Fibroblast of skin of right quadriceps (primary cell): ENCODE results near the gene PARVB.

Experiments used
- DNase-seq: peaks from one replicate; pipeline ENCODE4 v3.0.0-alpha.2; 2013

Gene PARVB

GRCh38 chr22:44057401-44057987, 33.4 kb downstream of the PARVB start:
- DNase-seq = no peak

GRCh38 chr22:44063462-44064371, 39.6 kb downstream of the PARVB start:
- no peak for DNase-seq

DNA sequence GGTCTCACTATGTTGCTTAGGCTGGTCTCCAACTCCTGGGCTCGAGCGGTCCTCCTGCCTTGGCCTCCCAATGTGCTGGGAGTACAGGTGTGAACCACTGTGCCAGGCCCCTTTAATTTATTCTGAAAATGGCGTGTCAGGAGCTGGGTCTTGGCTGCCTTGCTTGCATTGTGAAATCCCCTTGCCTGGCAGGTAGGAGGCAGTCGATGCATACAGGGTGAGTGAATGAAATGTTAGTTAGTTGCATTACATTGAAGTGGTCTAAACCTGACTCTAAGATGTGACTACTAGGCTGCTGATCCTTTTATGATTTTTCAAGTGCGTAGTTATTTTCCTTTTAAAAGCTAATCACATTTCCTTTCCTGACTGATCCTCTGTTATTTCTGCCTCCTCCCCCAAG, 42.9 kb downstream of the PARVB start:
- no peak for DNase-seq

- DNase-seq = no peak
Measured at GRCh38 chr22:44067901-44068300, 43.8 kb downstream of the PARVB start.

GRCh38 chr22:44068422-44069191, 44.5 kb downstream of the PARVB start:
- DNase-seq = no peak

DNA sequence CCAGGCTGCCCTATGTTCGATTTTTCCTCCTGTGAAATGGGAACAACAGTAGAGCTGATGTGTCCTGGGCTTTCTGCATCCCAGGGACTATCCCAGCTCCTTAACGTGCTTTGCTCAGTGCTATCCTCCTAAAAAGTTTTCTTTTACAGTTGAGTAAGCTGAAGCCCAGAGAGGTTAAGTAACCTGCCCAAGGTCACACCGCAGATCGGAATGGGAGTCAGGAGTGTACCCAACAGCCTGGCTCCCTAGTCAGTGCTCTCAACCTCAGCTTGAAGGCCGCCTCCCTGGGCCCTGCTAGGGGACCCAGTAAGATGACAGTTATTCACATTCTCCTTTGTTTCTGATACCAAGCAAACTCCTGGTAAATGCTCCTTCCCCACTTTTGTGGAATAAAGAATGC, 45.9 kb downstream of the PARVB start:
- DNase-seq = no peak

DNA sequence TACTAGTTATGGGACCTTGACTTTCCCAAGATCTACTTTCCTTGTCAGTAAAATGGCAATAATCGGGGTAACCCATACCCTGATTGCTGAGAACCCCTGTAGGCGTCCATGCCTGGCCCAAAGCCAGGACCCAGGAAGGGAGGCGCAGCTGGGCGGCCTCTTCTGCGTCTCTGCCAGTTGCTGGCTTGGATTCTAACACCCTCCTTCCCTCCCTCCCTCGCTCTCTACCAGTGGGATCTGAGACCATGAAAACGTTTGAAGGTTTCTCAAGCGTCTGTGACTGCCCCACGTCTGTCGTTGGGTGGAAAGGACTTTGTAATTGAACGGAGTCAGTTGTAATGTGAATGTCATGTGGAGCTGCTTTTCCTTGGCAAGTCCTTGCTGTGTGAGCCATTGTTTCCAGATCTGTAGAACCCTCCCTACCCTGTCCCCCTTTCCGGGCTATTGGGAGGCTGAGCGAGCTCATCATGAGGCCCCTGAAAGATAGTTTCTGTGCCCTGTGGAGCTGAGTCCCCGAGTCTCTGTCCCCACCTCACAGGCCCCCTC, 47.8 kb downstream of the PARVB start:
- DNase-seq = no peak

GRCh38 chr22:44074337-44074984, 50.4 kb downstream of the PARVB start:
- no peak for DNase-seq

DNA sequence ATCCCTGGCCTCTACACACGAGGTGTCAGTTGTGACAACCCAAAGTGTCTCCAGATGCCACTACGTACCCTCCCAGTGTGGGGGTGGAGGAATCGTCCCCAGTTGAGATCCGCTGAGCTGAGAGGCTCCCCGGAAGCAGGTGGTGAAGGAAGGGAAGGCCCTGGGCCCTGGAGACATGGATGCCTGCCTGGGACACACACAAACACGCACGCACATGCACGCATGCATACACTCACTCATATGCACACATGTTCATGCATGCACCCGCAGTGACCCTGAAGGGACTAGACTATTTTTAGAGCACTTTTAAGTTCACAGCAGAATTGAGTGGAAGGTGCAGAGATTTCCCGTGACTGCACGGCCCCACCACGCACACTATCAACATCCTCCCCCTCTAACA, 50.9 kb downstream of the PARVB start:
- no peak for DNase-seq

GRCh38 chr22:44075670-44076069, 51.6 kb downstream of the PARVB start:
- no peak for DNase-seq

DNA sequence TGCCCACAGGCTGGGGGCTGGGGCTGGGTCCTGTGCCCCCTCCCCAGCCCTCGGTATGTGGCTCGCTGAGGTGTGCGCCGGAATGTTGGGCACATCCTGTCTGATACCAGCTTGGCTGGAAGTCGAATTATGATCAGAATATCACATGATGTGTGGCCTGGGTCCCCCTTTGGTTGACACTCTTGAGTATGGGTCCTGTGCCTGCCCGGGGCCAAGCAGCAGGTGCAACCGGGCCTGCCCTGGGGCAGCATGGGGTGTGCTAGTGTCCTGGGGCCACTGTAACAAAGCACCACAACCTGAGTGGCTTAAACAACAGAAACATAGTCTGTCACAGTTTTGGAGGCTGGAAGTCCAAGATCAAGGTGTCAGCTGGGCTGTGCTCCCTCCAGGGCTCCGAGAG, 52.7 kb downstream of the PARVB start:
- no peak for DNase-seq

DNA sequence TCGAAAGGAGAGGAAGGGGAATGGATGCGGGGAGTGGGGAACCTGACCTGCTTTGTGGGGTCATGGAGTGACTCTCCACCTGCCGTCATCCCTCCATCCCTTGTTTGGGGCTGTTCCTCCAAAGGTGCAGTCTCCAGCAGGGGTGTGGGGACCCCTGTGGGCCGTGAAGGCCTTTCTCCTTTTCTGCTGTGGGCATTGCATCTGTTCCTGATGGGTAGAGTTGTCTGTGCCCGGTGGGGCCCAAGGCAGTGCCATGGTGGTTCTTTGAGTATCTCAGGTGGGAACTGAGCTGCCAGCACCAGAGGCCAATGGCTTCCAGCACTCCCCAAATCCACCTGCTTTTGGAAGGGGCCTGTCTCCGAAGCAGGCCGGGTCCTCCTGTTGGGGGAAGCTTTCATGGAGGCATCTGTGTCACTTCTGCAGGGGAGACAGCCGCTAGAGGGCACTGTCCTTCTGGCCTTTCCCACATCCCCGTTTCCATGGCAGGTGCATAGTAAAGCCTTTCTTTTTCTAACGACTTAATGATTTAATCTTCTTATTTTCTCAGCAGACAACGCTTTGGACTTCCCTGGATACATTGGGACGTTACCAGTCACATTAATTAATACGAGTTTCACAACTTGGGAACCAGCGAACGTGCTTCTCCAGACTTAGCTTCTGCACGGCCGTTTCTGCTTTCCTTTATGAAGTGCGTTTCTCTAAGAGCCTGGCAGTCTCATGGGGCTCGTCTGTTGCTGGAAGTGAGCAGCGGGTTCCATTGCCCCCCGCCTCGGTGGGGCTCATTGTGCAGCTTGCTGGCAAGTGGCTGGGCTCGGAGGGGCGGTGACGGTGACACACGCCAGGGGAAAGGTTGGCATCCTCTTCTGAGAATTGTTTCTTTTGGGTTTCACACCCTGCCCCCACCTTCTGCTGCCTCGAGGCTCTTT, 57.1 kb downstream of the PARVB start:
- peak; percentile 55 for DNase-seq

- DNase-seq = no peak
Measured at GRCh38 chr22:44082801-44083200, 58.7 kb downstream of the PARVB start.

DNA sequence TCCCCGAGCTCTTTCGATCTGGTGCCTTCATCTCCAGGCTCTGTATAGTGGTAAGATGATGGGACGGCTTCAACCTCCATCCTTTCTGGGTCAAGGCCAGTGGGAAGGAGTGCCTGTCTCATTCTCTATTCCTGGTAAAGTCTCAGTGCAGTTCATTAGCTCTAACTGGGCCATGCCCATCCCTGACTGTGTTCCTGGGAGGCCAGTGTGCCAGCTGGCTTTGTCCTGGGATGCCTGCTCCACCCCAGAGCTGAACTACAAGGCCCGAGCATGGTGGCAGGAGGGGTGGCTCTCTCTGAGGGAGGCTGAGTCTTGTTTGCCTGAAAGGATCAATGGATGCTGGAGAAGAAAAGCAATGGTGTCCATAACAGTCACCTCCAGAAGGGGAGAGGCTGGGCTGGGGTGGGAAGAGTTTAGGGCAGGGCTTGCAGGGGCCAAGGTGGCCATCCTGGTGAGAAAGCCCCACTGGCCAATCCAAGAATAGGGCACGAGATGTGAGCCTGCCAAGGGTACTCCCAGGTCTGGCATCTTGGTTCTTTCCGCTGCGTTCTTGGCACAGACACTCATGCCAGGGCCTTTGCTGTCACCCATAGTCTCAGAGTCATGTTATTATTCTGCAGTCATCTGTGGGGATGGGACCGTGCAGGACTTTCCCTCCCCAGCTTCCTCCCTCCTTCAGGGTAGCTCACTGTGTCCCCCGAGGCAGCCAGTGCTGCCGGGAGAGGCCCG, 60.1 kb downstream of the PARVB start:
- DNase-seq = no peak

DNA sequence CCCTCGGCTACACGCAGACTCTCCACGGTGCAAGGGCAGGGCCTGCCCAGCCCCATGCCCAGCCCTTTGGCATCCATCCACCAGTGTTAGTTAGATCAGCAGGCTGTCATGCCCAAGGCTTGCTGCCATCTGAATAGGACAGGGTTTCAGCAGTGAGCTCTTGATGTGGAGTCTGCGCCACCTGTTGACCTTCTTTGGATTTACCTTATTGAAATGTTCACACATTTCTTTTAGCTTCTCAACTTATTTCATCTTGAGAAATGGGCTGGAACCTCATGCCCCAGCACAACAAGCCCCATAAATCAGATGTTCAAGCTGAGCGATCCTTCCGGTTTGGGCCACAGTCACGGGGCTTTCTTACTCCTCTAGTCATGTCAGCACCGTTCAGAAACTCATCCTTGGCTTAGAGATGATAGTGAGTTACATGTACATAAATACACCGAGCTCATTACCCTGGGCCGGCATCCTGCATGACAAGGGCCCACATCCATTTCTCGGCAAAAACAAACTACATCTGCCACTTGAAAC, 61.7 kb downstream of the PARVB start:
- peak; percentile 47 for DNase-seq

DNA sequence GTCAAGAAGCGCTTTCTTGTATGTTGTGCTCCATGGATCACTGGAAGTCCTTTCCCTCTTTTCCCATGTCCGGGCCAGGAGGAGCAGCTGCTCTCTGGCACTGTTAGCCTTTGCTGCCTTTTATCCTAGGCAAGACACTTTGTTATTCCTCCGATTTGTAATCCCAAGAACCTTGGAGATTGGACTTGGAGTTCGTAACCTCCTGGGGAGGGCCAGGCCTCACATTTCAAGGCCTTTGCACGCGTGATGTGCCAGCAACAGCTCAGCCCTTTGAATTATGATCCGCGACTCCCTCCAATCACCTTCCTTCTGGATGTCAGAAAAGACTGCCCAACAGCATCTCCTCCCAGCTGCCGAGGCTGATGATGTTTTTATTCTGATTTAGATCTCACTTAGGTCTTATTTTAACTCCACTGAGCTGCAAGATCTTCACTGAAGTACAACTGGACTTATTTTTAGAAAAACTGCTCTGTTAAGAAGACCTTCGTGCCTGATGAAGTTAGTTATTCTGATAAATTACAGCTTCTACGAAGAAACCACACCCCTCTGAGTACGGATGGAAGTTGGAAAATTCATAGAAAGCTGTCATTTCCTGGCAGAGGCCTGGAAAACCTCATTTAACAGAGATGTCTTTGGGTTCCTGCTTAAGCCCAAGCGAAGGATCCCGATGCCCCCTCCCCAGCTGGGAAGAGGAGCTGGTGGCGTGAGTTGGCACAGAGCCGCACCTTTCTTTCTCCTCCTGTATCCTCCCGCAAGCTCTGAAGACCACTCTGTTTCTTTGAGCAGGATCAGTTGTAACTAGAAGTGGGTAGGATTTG, 62.4 kb downstream of the PARVB start:
- DNase-seq = peak; percentile 9

DNA sequence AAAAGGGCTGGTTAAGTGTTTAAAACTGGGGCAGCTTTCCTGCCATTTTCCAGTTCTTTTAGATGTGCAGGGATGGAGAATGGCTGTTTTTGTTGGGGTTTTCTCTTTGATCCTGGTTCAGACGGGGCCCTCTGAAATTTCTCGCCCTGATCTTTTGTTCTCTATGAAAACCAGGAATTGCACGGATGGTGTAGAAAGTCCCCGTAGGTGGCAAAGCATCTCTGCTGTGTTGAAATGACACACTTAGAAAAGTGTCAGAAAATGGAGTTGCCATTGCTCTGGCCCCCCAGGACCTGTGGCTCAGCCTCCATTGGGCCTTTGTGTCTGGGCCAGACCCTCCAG, 63.0 kb downstream of the PARVB start:
- no peak for DNase-seq

DNA sequence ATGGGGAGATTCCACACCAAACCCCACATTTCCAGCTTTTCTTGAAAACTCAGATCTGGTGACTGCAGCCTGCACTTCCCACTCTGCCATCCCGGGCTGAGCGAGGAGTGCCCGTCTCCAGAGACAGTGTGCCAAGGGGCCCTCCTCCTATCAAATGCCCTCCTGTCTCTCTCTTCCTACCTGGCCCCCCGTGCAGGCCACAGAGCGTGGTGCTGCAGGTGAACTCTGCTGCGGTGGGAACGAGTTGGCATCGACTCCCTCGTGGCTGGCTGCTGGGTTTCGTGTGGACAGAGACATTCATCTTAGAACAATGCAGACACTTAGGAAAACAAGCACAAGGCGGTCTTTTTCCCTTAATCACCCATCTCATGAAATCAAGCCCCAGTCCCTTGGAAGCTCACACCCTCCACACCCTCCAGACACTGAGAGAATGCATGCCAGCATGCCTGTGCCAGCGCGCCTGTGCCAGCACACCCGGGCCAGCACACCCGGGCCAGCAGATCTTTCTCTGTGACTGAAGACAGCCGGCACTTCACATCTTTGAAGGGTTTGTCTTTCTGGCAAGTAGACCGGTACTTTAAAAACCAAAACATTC, 65.0 kb downstream of the PARVB start:
- DNase-seq = no peak

DNA sequence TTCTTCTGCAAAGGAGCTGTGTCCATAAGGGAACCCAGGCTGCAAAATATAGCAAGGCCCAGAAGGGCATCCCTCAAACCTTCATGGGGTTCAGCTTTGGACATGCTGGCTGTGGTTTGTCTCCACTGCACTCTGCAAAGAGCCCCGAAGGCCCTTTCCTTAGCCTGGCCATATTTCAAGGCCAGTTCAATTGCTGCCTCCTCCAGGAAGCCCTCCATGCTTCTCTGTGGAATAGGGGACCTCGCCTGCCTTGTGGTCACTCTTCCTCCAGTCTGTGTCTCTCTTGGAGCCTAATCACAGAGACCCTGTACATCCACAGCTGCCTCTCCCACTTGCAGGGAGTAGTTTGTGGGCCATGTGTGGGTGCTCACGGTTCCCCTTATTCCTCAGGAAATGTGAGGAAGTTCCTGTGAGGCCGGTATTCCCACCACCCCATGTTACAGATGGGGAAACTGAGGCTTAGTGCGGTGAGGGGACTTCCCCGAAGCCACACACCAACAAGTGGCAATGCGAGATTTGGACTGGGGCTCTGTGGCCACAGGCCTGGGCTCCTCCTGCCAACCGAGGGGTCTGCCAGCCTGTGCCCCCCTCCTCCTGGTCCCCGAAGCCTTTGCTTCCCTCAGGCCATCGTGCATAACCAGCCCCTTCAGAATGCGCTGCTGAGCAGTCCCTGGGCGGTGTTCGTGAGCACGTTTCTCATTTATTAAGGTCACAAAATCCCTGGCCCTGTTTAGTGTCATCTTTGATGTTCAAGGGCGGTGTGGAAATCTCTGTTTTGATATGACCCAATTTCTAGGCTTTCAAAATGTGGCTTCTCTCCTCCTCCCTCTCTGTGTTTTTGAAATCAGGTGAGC, 65.8 kb downstream of the PARVB start:
- no peak for DNase-seq
